HFF-Myc (cell line): Measurements from ENCODE around the gene CDKN2A.

Source experiments
- DNase-seq: peaks from one replicate; pipeline ENCODE4 v3.0.0-alpha.2; 2011; ENCODE audit warnings: low read depth; ENCODE audit errors: extremely low read depth
- H3K4me3 ChIP-seq: replicated peaks from 2 replicates; pipeline ENCODE4 v1.5.1; 2011; ENCODE audit warnings: low read depth, mild to moderate bottlenecking, control low read depth, low read length
- TF ChIP-seq, protein P1 (sequence below): IDR thresholded peaks from 2 replicates; pipeline ENCODE4 v1.5.1; 2012; ENCODE audit warnings: mild to moderate bottlenecking, low read depth, low read length, control low read depth; ENCODE audit errors: missing control alignments

CDKN2A gene

DNA sequence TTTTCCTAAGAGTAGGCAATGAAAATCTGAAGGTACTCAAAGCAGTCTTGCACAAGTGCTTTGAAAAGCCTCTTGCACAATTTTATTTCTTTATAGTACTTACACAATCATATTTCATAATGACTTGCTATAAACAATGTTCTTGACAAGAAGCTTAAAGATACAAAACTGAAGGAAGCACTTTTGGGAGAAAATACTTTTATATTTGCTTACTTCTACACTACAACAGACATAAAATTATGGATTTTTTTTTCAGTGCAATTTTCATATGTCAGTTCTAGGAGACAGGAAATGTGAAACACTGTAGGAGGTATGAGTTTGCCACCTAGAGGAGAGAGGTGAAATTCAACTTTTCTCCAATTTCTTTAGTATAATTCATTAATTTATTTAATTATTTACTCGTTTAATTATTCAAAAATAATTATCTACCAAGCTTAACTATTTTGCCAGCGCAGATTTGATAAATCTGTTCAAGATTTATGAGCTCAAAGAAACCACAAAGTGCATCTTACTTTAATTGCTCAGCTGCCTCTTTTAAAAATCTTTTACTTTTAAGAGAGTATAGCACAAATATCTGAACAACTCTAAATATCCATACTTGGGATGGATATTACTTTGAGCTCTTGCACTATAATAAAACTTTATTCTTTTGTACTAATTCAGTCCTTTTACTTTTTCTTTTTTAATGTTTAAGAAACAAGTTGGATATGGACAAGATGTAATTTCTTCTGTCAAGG lies 43.9 kb upstream of the CDKN2A start:
- TF ChIP-seq, protein P1, sequence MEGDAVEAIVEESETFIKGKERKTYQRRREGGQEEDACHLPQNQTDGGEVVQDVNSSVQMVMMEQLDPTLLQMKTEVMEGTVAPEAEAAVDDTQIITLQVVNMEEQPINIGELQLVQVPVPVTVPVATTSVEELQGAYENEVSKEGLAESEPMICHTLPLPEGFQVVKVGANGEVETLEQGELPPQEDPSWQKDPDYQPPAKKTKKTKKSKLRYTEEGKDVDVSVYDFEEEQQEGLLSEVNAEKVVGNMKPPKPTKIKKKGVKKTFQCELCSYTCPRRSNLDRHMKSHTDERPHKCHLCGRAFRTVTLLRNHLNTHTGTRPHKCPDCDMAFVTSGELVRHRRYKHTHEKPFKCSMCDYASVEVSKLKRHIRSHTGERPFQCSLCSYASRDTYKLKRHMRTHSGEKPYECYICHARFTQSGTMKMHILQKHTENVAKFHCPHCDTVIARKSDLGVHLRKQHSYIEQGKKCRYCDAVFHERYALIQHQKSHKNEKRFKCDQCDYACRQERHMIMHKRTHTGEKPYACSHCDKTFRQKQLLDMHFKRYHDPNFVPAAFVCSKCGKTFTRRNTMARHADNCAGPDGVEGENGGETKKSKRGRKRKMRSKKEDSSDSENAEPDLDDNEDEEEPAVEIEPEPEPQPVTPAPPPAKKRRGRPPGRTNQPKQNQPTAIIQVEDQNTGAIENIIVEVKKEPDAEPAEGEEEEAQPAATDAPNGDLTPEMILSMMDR: peak; percentile 42
- H3K4me3 ChIP-seq: no peak overlapping the region
- no peak for DNase-seq

DNA sequence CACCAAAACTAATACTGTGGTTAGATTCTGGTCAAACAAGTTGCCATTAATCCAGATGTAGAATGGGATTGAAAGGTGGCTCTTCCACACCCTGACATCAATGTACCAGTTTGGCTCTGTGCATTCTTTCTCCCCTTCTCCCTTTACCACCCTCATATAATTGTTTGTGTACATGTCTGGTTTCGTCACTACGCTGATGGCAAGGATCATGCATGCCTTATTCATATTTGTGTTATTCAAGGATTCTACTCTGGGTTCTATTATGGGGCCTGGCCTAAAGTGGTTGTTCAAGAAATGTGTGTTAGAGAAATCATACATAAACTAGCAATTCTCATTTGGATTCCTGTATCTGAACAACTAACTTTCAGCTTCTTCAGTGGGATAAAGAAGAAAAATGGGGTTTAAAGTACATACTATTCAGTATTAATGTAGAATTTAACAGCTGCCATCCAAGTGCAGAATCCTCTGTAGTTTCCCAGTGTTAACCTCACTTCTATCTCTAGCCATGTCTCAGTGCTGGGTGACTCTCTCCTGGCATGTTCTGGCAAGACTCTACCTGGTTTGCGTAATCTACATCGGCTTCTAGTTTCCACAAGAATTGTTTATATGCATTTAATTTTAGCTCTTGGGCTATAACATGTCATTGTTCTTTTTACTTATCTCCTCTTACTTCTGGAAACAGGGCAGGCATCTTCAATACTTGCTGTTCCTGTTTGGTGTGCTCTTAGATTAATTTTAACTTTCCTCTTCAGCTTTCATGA lies 42.9 kb upstream of the CDKN2A start:
- TF ChIP-seq, protein P1: no peak
- no peak for DNase-seq

DNA sequence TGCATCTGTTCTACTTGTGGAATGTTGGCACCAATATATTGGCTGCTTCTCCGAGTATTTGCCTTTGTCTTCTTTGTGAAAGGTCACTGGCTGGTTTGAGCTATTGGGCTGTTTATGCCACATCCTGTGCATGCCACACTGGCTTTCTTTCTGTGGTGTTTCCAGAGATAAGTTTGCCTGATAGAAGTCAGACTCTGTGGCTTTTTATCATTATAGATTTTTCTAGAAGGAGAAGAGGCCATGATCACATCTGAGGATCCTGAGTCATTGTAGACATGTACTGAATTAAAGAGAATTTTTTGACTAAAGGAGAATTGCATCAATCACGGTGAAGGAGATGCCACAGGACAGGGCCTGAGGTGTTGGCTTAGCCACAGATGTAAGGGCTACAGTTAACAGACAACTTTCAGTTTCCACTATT lies 41.4 kb upstream of the CDKN2A start:
- DNase-seq: no peak
- H3K4me3 ChIP-seq: no peak overlapping the region
- TF ChIP-seq, protein P1: no peak

More for the DNA sequence above, 42.9 kb upstream of the CDKN2A start:
- H3K4me3 ChIP-seq: no peak overlapping the region

DNA sequence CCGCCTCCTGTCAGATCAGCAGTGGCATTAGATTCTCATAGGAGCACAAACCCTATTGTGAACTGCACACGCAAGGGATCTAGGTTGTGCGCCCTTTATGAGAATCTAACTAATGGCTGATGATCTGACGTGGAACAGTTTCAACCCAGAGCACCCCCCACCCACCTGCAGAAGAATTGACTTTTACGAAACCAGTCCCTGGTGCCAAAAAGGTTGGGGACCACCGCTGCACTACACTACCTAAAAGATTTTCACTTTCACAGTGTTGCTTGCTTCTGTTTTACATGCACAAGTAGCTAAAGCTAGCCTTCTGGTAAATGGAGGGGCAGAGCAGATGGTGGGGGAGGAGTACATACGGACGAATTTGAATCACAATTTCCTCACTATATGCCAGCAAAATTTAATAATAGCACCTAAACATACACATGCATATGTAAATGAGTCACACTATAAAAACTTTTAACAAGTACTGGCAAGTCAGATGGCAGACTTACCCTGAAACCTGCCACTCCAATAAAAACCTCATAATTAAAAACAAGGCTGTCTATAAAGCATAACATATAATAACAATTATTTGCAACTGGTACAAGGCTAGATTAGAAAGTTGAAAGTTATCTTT lies 38.9 kb upstream of the CDKN2A start:
- TF ChIP-seq, protein P1: no peak
- no peak for DNase-seq
- H3K4me3 ChIP-seq: no peak overlapping the region

DNA sequence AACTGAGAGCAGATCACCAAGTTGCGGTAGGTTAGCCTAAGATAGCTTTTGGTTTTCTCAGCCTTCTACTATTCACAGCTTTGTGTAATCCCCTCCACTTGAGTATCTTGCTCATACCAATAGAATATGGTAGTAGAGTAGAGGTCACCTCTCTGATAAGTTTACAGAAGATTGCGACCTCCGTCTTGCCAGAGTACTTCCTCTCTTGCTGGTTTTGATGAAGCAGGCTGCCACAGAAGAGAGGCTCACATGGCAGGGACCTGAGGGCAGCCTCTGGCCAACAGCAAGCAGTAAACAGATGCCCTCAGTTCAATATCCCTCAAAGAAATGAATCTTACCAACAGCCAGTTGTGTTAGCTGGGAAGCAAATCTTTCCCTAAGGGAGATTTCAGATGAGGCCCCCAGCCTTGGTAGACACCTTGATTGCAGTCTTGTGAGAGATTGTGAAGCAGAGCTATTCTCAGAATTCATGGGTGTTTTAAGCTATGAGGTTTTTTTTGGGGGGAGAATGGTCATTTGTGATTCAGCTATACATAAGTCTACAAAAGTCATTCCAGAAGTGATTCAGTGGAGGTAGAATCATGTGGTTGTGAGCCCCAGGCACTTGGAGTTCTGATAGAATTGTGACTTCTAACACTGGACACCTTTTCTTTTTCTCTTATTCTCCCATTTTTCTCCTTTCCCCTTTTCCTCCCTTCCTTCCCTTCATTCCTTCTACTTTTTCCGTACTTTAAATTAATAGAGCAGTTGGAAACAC lies 37.6 kb upstream of the CDKN2A start:
- no peak for DNase-seq
- TF ChIP-seq, protein P1: no peak
- no peak overlapping the region for H3K4me3 ChIP-seq

DNA sequence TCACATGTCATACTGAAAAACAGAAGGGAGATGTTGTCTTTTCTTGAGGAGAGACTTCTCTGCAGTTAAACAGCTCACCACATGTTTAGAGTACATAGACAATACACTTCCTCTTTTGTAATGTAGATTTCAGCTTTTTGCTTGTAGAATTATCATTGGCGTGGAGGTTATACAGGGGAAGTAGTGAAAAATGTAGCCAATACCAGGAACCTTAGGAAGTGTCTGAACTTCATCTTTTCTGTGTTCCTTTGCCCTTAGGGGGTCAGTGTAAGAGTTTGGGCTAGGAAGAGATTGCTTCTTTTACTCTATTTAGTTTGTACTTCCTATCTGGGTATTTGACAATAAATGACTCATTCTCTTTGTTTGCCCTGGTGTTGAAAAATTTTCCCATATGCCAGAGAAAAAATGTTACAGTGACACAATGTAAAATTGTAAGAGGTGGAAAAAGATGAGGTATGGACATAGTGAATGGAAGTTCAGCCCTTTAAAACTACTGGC lies 36.0 kb upstream of the CDKN2A start:
- no peak for DNase-seq
- TF ChIP-seq, protein P1: no peak
- H3K4me3 ChIP-seq: no peak overlapping the region
